A549 (cell line): ENCODE data around the gene PHC1. TPM values are rescaled to one million over a fixed set of nuclear protein-coding genes. Genes with fewer than 3 reads are reported as not detected.

Experiments used
- ATAC-seq, 2 experiments: fragments of 200-7000 bp in 1 of 2; fragments of >200 bp in 1 of 2; cut with Nextera tagmentation in 1 of 2; cut with Tn5 transposase in 1 of 2; 3 replicates each; pipeline versions ENCODE4 v1.8.0 to v1.9.1; 2018 to 2020; ENCODE audit warnings: mild to moderate bottlenecking in 1 of 2, moderate library complexity in 1 of 2
- CTCF ChIA-PET: fragments of 300-600 bp; sonication (Branson Sonifier 250); formaldehyde crosslinking; extraction: SDS; loops from one replicate; lab custom pipeline; 2021; ENCODE audit warnings: antibody characterized with exemption, inconsistent platforms; lab: Yijun Ruan, JAX
- POLR2A ChIA-PET: fragments of 350-600 bp; formaldehyde crosslinking; extraction: SDS; loops from one replicate; lab custom pipeline; 2021; ENCODE audit warnings: antibody characterized with exemption, inconsistent platforms; lab: Yijun Ruan, JAX
- DNase-seq, 2 experiments: peaks; one replicate each; pipeline versions ENCODE4 v3.0.0 to v3.0.0-alpha.2; 2011 to 2016; ENCODE audit warnings: low read depth in 1 of 2, low spot score in 1 of 2
- FAIRE-seq: peaks from 2 replicates; lab custom pipeline; 2011; peaks lifted over from hg19 to GRCh38; lab: Jason Lieb, UNC
- H3K27ac ChIP-seq, 2 experiments: fragments of >200 bp; sonication (Bioruptor Twin); formaldehyde crosslinking; 3 replicates each; pipeline ENCODE4 v1.5.1; 2016 to 2017
- H3K4me1 ChIP-seq: fragments of >200 bp; sonication (Bioruptor Twin); formaldehyde crosslinking; 3 replicates; pipeline ENCODE4 v1.6.1; 2016
- H3K4me2 ChIP-seq: fragments of >200 bp; sonication (Bioruptor Twin); formaldehyde crosslinking; 3 replicates; pipeline ENCODE4 v1.6.1; 2016
- H3K4me3 ChIP-seq: fragments of >200 bp; sonication (Bioruptor Twin); formaldehyde crosslinking; 3 replicates; pipeline ENCODE4 v1.5.1; 2016
- H3K9me3 ChIP-seq: fragments of >200 bp; sonication (Bioruptor Twin); formaldehyde crosslinking; 3 replicates; pipeline ENCODE4 v1.6.1; 2016
- CBX2 ChIP-seq: fragments of 200-600 bp; sonication (generic); IDR thresholded peaks from 2 replicates; pipeline ENCODE4 v1.6.1; 2016; ENCODE audit warnings: low read depth, mild to moderate bottlenecking, borderline replicate concordance
- CEBPB ChIP-seq, 2 experiments: fragments of >200 bp in 1 of 2; sonication (Bioruptor Twin) in 1 of 2; formaldehyde crosslinking in 1 of 2; IDR thresholded peaks; 2 replicates each; pipeline ENCODE4 v1.6.1; 2012 to 2016
- CHD2 ChIP-seq: fragments of 150-350 bp; IDR thresholded peaks from 2 replicates; pipeline ENCODE4 v1.6.1; 2014; ENCODE audit warnings: low read length; ENCODE audit not compliant: partially characterized antibody
- EHF ChIP-seq: fragments of 250-450 bp; sonication (Bioruptor Pico); IDR thresholded peaks from 2 replicates; pipeline ENCODE4 v1.5.0; 2020; ENCODE audit warnings: mild to moderate bottlenecking
- EP300 ChIP-seq, 2 experiments: fragments of >200 bp; sonication (Bioruptor Twin); formaldehyde crosslinking; IDR thresholded peaks; 2 replicates in 1 of 2; 3 replicates in 1 of 2; pipeline ENCODE4 v1.6.1; 2016 to 2017
- HDAC2 ChIP-seq: fragments of 200-600 bp; sonication (generic); IDR thresholded peaks from 2 replicates; pipeline ENCODE4 v1.6.1; 2016
- HOXA7 ChIP-seq: fragments of 250-450 bp; sonication (Bioruptor Pico); IDR thresholded peaks from 2 replicates; pipeline ENCODE4 v1.5.0; 2020; ENCODE audit warnings: mild to moderate bottlenecking, moderate library complexity
- HOXB13 ChIP-seq: fragments of 250-450 bp; sonication (Bioruptor Pico); IDR thresholded peaks from 2 replicates; pipeline ENCODE4 v1.5.0; 2020; ENCODE audit warnings: low read depth, mild to moderate bottlenecking, moderate library complexity
- HOXB5 ChIP-seq: fragments of 250-450 bp; sonication (Bioruptor Pico); IDR thresholded peaks from 2 replicates; pipeline ENCODE4 v1.5.0; 2020; ENCODE audit warnings: mild to moderate bottlenecking, moderate library complexity
- JUN ChIP-seq, 2 experiments: fragments of >200 bp; sonication (Bioruptor Twin); formaldehyde crosslinking; IDR thresholded peaks; 2 replicates in 1 of 2; 3 replicates in 1 of 2; pipeline ENCODE4 v1.6.1; 2016 to 2017
- KDM1A ChIP-seq: fragments of 200-600 bp; sonication (generic); IDR thresholded peaks from 2 replicates; pipeline ENCODE4 v1.6.1; 2016; ENCODE audit warnings: low read depth, mild to moderate bottlenecking
- KDM5A ChIP-seq: fragments of 200-600 bp; sonication (generic); IDR thresholded peaks from 2 replicates; pipeline ENCODE4 v1.6.1; 2016; ENCODE audit warnings: antibody characterized with exemption, mild to moderate bottlenecking
- MAFK ChIP-seq: fragments of 450-650 bp; IDR thresholded peaks from 2 replicates; pipeline ENCODE4 v1.6.1; 2014; ENCODE audit not compliant: partially characterized antibody
- MAZ ChIP-seq: fragments of 150-350 bp; IDR thresholded peaks from 2 replicates; pipeline ENCODE4 v1.6.1; 2014; ENCODE audit warnings: antibody characterized with exemption, low read depth, low read length, borderline replicate concordance
- NFE2L2 ChIP-seq: fragments of 150-350 bp; conservative IDR thresholded peaks from 2 replicates; pipeline ENCODE4 v1.6.1; 2014; ENCODE audit warnings: low read length
- NPAS2 ChIP-seq: fragments of 250-450 bp; sonication (Bioruptor Pico); IDR thresholded peaks from 2 replicates; pipeline ENCODE4 v1.8.0; 2022; ENCODE audit warnings: mild to moderate bottlenecking, moderate library complexity, borderline replicate concordance
- POLR2A ChIP-seq: IDR thresholded peaks from 2 replicates; pipeline ENCODE4 v1.6.1; 2012; ENCODE audit warnings: mild to moderate bottlenecking, low read length
- POLR2AphosphoS2 ChIP-seq: conservative IDR thresholded peaks from 2 replicates; pipeline ENCODE4 v1.6.1; 2012; ENCODE audit warnings: low read length, improper control_type of control experiment, inconsistent platforms
- RAD21 ChIP-seq, 2 experiments: fragments of >200 bp in 1 of 2; sonication (Bioruptor Twin) in 1 of 2; formaldehyde crosslinking in 1 of 2; IDR thresholded peaks in 1 of 2; conservative IDR thresholded peaks in 1 of 2; 2 replicates in 1 of 2; 3 replicates in 1 of 2; pipeline ENCODE4 v1.6.1; 2012 to 2018; ENCODE audit warnings: inconsistent platforms in 1 of 2
- RCOR1 ChIP-seq: fragments of 150-350 bp; IDR thresholded peaks from 2 replicates; pipeline ENCODE4 v1.6.1; 2014; ENCODE audit warnings: antibody characterized with exemption, low read length, low read depth
- TFCP2L1 ChIP-seq: fragments of 250-450 bp; sonication (Bioruptor Pico); IDR thresholded peaks from 2 replicates; pipeline ENCODE4 v1.5.0; 2021; ENCODE audit warnings: mild to moderate bottlenecking
- ZNF302 ChIP-seq: fragments of 250-450 bp; sonication (Bioruptor Pico); IDR thresholded peaks from 2 replicates; pipeline ENCODE4 v1.9.0; 2021; ENCODE audit warnings: inconsistent platforms, mild to moderate bottlenecking, moderate library complexity
- WGBS: methylation state at CpG from one replicate; pipeline ENCODE4 v1.1.6; 2017; ENCODE audit errors: missing lambda C conversion rate; 5-methylcytosine and 5-hydroxymethylcytosine counted together
- polyA plus RNA-seq, 4 experiments: library from polyadenylated mRNA; depleted of rRNA in 3 of 4; stranded (reverse); fragments of >200 nt; fragmentation: RNase III in 1 of 4; extraction: RNeasy Plus Mini Kit Qiagen cat#74134 plus additional on column Dnase treatment in 1 of 4; gene quantifications; 2 replicates in 3 of 4; 3 replicates in 1 of 4; pipeline ENCODE4 v1.2.3, GENCODE V29; 2011 to 2017
- TF ChIP-seq, protein P1 (sequence below): fragments of 150-350 bp; IDR thresholded peaks from 2 replicates; pipeline ENCODE4 v1.6.1; 2014; ENCODE audit warnings: low read depth, mild to moderate bottlenecking, low read length
- TF ChIP-seq, protein P2 (sequence below): IDR thresholded peaks from 2 replicates; pipeline ENCODE4 v1.6.1; 2012; ENCODE audit warnings: low read depth, borderline replicate concordance
- TF ChIP-seq, protein P3 (sequence below): IDR thresholded peaks from 2 replicates; pipeline ENCODE4 v1.6.1; 2012

PHC1 gene
- polyA plus RNA-seq, 2 of the 4 experiments (the other 2 are of a cell fraction), result 11.2 to 26.5 TPM

DNA sequence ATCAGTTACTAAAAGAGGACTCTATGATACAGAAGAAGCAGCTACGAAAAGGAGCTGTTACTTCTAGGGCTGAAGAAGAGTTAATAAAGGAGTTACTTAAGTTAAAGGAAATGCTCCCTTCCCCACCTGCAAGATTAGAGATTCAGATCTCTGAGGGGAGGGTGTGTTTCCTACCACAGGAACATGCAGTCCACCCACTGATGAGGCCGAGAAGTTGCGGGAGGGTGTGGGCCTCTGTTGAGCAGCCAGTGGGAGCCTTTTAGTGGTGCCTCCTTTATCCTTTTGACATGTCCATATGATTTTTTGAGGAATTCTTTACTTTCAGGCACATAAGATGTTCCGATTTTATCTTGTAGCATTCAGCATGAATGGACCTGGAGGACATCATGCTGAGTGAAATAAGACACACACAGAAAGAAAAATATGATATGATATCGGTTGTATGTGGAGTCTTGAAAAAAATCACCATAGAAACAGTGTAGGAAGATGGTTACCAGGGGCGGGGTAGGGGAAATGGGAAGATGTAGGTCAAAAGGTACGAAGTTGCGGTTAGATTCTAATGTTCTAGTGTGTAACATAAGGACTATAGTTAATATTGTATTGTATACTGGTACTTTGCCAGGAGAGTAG lies 39.6 kb downstream of the PHC1 start:
- CTCF ChIA-PET, result interaction anchor here (0.9 kb wide), 1 partner anchor 96 kb away, joined by 3 read pairs; no protein-coding TSS in a partner anchor
- no peak overlapping the region for H3K4me3 ChIP-seq
- 86% methylated on average over 8 of the region's 8 CpGs for WGBS
- no peak overlapping the region for H3K27ac ChIP-seq
- peaks cover 5% of the 10 kb centered on the region; the same call in 1 of the 3 replicates for H3K4me1 ChIP-seq
- FAIRE-seq (no peak), DNase-seq (no peak), ATAC-seq (no peak)
- TF ChIP-seq RCOR1 (no peak), EP300 (IDR thresholded peaks at IDR 0.05) (no peak), JUN (IDR thresholded peaks at IDR 0.05) (no peak), HOXB13 (no peak), POLR2AphosphoS2 (no peak), POLR2A (no peak)
- POLR2A ChIA-PET, result no interaction called here
- H3K9me3 ChIP-seq, result no peaks in the 10 kb centered on the region
- H3K4me2 ChIP-seq, result no peak overlapping the region

DNA sequence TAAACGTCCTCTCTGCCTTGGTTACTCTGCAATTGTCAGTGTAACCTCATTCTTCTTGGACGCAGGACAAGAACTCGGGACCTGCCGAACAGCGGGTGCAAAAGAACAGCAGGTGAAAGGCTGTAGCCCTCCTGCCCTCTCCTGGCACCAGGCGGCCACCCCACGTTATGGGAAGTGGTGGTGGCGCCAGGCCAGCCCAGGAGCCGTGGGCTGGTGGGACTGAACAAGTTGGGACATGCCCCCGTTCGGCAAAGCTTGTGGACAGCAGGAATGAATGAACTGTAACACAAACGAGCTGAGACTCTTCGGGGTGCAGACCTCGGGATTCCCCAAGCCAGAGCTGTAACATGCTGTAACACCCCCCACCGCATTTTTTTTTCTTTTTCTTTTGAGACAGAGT lies 41.8 kb downstream of the PHC1 start:
- H3K4me1 ChIP-seq, result peaks cover 2% of the 10 kb centered on the region; the same call in 1 of the 3 replicates
- ATAC-seq, result no peak
- TF ChIP-seq MAZ (no peak), CHD2 (no peak), MAFK (no peak), HDAC2 (no peak), TFCP2L1 (CRISPR knock-in tag) (no peak), JUN (IDR thresholded peaks at IDR 0.05) (no peak), EHF (CRISPR knock-in tag) (no peak), NPAS2 (no peak), CBX2 (no peak), HOXA7 (no peak), EP300 (IDR thresholded peaks at IDR 0.05) (no peak), POLR2AphosphoS2 (no peak)
- TF ChIP-seq, protein P1, sequence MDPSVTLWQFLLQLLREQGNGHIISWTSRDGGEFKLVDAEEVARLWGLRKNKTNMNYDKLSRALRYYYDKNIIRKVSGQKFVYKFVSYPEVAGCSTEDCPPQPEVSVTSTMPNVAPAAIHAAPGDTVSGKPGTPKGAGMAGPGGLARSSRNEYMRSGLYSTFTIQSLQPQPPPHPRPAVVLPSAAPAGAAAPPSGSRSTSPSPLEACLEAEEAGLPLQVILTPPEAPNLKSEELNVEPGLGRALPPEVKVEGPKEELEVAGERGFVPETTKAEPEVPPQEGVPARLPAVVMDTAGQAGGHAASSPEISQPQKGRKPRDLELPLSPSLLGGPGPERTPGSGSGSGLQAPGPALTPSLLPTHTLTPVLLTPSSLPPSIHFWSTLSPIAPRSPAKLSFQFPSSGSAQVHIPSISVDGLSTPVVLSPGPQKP, result no peak
- TF ChIP-seq, all 56 proteins: peak for 0
- ChIA-PET POLR2A (no interaction called here), CTCF (interaction anchor here (0.8 to 1.5 kb wide), 2 partner anchors 26 to 176 kb away, joined by 3 to 4 read pairs; no protein-coding TSS in a partner anchor)
- Histone ChIP-seq H3K9me3 (no peaks in the 10 kb centered on the region), H3K4me3 (no peak overlapping the region), H3K27ac (no peak overlapping the region), H3K4me2 (no peak overlapping the region)
- no peak for DNase-seq
- 89% methylated on average over 15 of the region's 15 CpGs for WGBS
- FAIRE-seq, result no peak

DNA sequence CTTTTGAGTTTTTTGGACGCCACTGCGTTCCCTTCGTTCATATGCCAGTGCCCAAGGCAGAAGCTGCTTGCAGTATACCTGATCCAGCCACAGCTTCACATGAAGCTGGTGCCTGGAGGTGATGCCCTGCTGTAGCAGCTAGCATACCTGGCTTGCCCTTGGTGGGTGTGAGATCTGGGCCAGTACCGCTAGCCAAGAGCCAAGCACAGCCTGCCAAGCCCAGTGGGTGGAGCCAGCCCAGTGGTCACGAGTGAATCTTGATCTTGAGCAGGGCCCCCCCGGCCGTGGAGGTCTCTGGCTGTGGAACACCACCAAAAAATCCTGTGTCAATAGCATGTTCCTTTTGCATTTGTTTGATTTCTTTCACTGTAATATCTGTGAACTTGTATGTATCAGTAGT lies 42.5 kb downstream of the PHC1 start:
- Histone ChIP-seq H3K4me1 (no peaks in the 10 kb centered on the region), H3K27ac (no peak overlapping the region), H3K4me3 (no peak overlapping the region), H3K9me3 (0 out of 3 replicates have a peak, but pooled peaks cover 2% of the 10 kb centered on the region), H3K4me2 (no peak overlapping the region)
- no peak for TF ChIP-seq TFCP2L1 (CRISPR knock-in tag)
- no peak for TF ChIP-seq RAD21 (conservative IDR thresholded peaks at IDR 0.05 in 1 of 2, IDR thresholded peaks at IDR 0.05 in 1 of 2)
- no peak for TF ChIP-seq KDM5A
- no peak for TF ChIP-seq ZNF302 (CRISPR knock-in tag)
- TF ChIP-seq RCOR1, result no peak
- TF ChIP-seq, protein P2, sequence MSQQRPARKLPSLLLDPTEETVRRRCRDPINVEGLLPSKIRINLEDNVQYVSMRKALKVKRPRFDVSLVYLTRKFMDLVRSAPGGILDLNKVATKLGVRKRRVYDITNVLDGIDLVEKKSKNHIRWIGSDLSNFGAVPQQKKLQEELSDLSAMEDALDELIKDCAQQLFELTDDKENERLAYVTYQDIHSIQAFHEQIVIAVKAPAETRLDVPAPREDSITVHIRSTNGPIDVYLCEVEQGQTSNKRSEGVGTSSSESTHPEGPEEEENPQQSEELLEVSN, result no peak
- TF ChIP-seq HOXB5 (CRISPR knock-in tag), result no peak
- TF ChIP-seq, protein P3, sequence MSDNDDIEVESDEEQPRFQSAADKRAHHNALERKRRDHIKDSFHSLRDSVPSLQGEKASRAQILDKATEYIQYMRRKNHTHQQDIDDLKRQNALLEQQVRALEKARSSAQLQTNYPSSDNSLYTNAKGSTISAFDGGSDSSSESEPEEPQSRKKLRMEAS, result no peak
- no peak for TF ChIP-seq CEBPB (IDR thresholded peaks at IDR 0.05)
- no peak for TF ChIP-seq KDM1A
- no peak for TF ChIP-seq EHF (CRISPR knock-in tag)
- TF ChIP-seq NFE2L2, result no peak
- WGBS, result 67% methylated on average over 7 of the region's 7 CpGs
- DNase-seq (no peak), FAIRE-seq (no peak), ATAC-seq (no peak)
- CTCF ChIA-PET, result interaction anchor here (0.8 kb wide), 1 partner anchor 26 kb away, joined by 3 read pairs; no protein-coding TSS in a partner anchor
- POLR2A ChIA-PET, result no interaction called here
